HCT116 (cell line): ENCODE measurements around the gene ZEB1. TPM values are rescaled to one million over a fixed set of nuclear protein-coding genes. Genes with fewer than 3 reads are reported as not detected.

ENCODE experiments used
- ATAC-seq: fragments of 200-7000 bp; cut with Tn5 transposase; 2 replicates; pipeline ENCODE4 v1.9.1; 2020; ENCODE audit warnings: mild to moderate bottlenecking, moderate library complexity
- BruUV-seq: library from RNA; stranded (reverse); fragments of 400-500 nt; replicated peaks from 2 replicates; lab custom pipeline; 2021; lab: Mats Ljungman, UMichigan
- CTCF ChIA-PET: fragments of 300-600 bp; sonication (Branson Sonifier 250); formaldehyde crosslinking; loops from one replicate; lab custom pipeline; 2021; ENCODE audit warnings: antibody characterized with exemption; lab: Charles Lee
- POLR2A ChIA-PET: fragments of 300-600, 350-600 bp; sonication (Branson Sonifier 250); formaldehyde crosslinking; loops from one replicate; lab custom pipeline; 2021; ENCODE audit warnings: antibody characterized with exemption; lab: Charles Lee
- RAD21 ChIA-PET, 2 experiments: fragments of 300-600 bp; sonication (Branson Sonifier 250); formaldehyde crosslinking; loops; one replicate each; lab custom pipeline; 2023; ENCODE audit warnings: low total read pairs in 2 of 2; ENCODE audit not compliant: uncharacterized antibody in 2 of 2, unreplicated experiment in 2 of 2, low non-redundant PET in 1 of 2; lab: Charles Lee
- DNase-seq: peaks from one replicate; pipeline ENCODE4 v3.0.0-alpha.2; 2010; ENCODE audit warnings: low read depth, low spot score
- H2AFZ ChIP-seq: fragments of 200-600 bp; shearing (Covaris generic), sonication (generic); 2 replicates; pipeline ENCODE4 v1.6.1; 2017; ENCODE audit warnings: low read depth, mixed run types, mixed read lengths, antibody characterized with exemption, low read length; ENCODE audit not compliant: poor library complexity, severe bottlenecking
- H3K27ac ChIP-seq: 2 replicates; pipeline ENCODE4 v1.5.1; 2012; ENCODE audit warnings: low read depth, low read length
- H3K27me3 ChIP-seq: fragments of 200-600 bp; sonication (generic); 2 replicates; pipeline ENCODE4 v1.6.1; 2016; ENCODE audit warnings: mixed run types, low read length, mixed read lengths; ENCODE audit not compliant: insufficient read depth
- H3K36me3 ChIP-seq, 2 experiments: fragments of 200-500 bp in 1 of 2; fragments of 200-600 bp in 1 of 2; sonication (Bioruptor generic) in 1 of 2; sonication (generic) in 1 of 2; 2 replicates each; pipeline versions ENCODE4 v1.5.1 to v1.6.1; 2014 to 2016; ENCODE audit warnings: low read length in 2 of 2, inconsistent platforms in 1 of 2, mixed read lengths in 1 of 2, mixed run types in 1 of 2; ENCODE audit not compliant: insufficient read depth in 2 of 2, control insufficient read depth in 1 of 2
- H3K4me1 ChIP-seq, 2 experiments: fragments of 200-600 bp in 1 of 2; sonication (generic) in 1 of 2; 2 replicates each; pipeline versions ENCODE4 v1.5.1 to v1.6.1; 2012 to 2017; ENCODE audit warnings: low read length in 2 of 2, inconsistent platforms in 1 of 2, mild to moderate bottlenecking in 1 of 2, mixed read lengths in 1 of 2, mixed run types in 1 of 2, moderate library complexity in 1 of 2; ENCODE audit not compliant: insufficient read depth in 2 of 2, control insufficient read depth in 1 of 2
- H3K4me2 ChIP-seq: fragments of 200-600 bp; sonication (generic); 2 replicates; pipeline ENCODE4 v1.6.1; 2017; ENCODE audit warnings: mixed run types, low read length, mixed read lengths
- H3K4me3 ChIP-seq, 2 experiments: fragments of 200-600 bp in 1 of 2; sonication (generic) in 1 of 2; replicated peaks in 1 of 2; 2 replicates each; pipeline ENCODE4 v1.5.1; 2011 to 2016; ENCODE audit warnings: low read length in 2 of 2, control low read depth in 1 of 2, low read depth in 1 of 2, mild to moderate bottlenecking in 1 of 2, mixed read lengths in 1 of 2, mixed run types in 1 of 2
- H3K79me2 ChIP-seq: fragments of 200-600 bp; sonication (generic); 2 replicates; pipeline ENCODE4 v1.6.1; 2017; ENCODE audit warnings: mild to moderate bottlenecking, mixed run types, low read length, moderate library complexity, mixed read lengths; ENCODE audit not compliant: insufficient read depth
- H3K9ac ChIP-seq: fragments of 200-600 bp; sonication (generic); 2 replicates; pipeline ENCODE4 v1.6.1; 2016; ENCODE audit warnings: low read length, mixed read lengths
- H3K9me2 ChIP-seq: fragments of 200-600 bp; sonication (generic), shearing (Covaris generic); 2 replicates; pipeline ENCODE4 v1.6.1; 2017; ENCODE audit warnings: mixed run types, mild to moderate bottlenecking, moderate library complexity; ENCODE audit not compliant: insufficient read depth
- H3K9me3 ChIP-seq, 2 experiments: fragments of 200-500 bp in 1 of 2; fragments of 200-600 bp in 1 of 2; sonication (Bioruptor generic) in 1 of 2; sonication (generic) in 1 of 2; 2 replicates each; pipeline ENCODE4 v1.6.1; 2014 to 2017; ENCODE audit warnings: low read length in 2 of 2, mixed read lengths in 2 of 2, inconsistent platforms in 1 of 2, low read depth in 1 of 2, mild to moderate bottlenecking in 1 of 2, mixed run types in 1 of 2, moderate library complexity in 1 of 2; ENCODE audit not compliant: control insufficient read depth in 1 of 2, insufficient read depth in 1 of 2
- H4K20me1 ChIP-seq: fragments of 200-600 bp; sonication (generic), shearing (Covaris generic); 2 replicates; pipeline ENCODE4 v1.6.1; 2017; ENCODE audit warnings: mixed run types, mild to moderate bottlenecking, moderate library complexity; ENCODE audit not compliant: insufficient read depth
- CEBPB ChIP-seq: IDR thresholded peaks from 2 replicates; pipeline ENCODE4 v1.6.1; 2012; ENCODE audit warnings: low read depth
- CTCF ChIP-seq, 3 experiments: fragments of 200-600 bp in 1 of 3; sonication (generic) in 1 of 3; IDR thresholded peaks in 2 of 3; conservative IDR thresholded peaks in 1 of 3; 2 replicates each; pipeline ENCODE4 v1.5.1; 2012 to 2017; ENCODE audit warnings: low read depth in 2 of 3, low read length in 2 of 3, antibody characterized with exemption in 1 of 3, borderline replicate concordance in 1 of 3, control low read depth in 1 of 3, mild to moderate bottlenecking in 1 of 3, mixed read lengths in 1 of 3, mixed run types in 1 of 3, moderate library complexity in 1 of 3; ENCODE audit not compliant: insufficient read depth in 1 of 3
- EGR1 ChIP-seq: IDR thresholded peaks from 2 replicates; pipeline ENCODE4 v1.6.1; 2012; ENCODE audit warnings: low read depth
- ELF1 ChIP-seq: IDR thresholded peaks from 2 replicates; pipeline ENCODE4 v1.6.1; 2012; ENCODE audit warnings: low read depth, borderline replicate concordance
- EZH2phosphoT487 ChIP-seq: fragments of 200-600 bp; IDR thresholded peaks from 2 replicates; pipeline ENCODE4 v1.6.1; 2018; ENCODE audit warnings: antibody characterized with exemption, borderline replicate concordance
- RAD21 ChIP-seq: IDR thresholded peaks from 2 replicates; pipeline ENCODE4 v1.6.1; 2012; ENCODE audit warnings: low read depth, mild to moderate bottlenecking
- REST ChIP-seq: IDR thresholded peaks from 2 replicates; pipeline ENCODE4 v1.6.1; 2012; ENCODE audit warnings: low read depth
- SP1 ChIP-seq: IDR thresholded peaks from 2 replicates; pipeline ENCODE4 v1.6.1; 2012; ENCODE audit warnings: low read depth
- TCF7L2 ChIP-seq: IDR thresholded peaks from 2 replicates; pipeline ENCODE4 v1.7.0; 2011; ENCODE audit warnings: borderline replicate concordance, inconsistent platforms; ENCODE audit not compliant: insufficient read depth, insufficient read length; ENCODE audit errors: extremely low read depth
- YY1 ChIP-seq: IDR thresholded peaks from 2 replicates; pipeline ENCODE4 v1.6.1; 2011; ENCODE audit warnings: low read length, low read depth, moderate library complexity, mild to moderate bottlenecking; ENCODE audit not compliant: insufficient replicate concordance; ENCODE audit errors: extremely low read depth
- ZNF274 ChIP-seq: fragments of 200-500 bp; sonication (Bioruptor generic); IDR thresholded peaks from 2 replicates; pipeline ENCODE4 v1.6.1; 2014; ENCODE audit warnings: mild to moderate bottlenecking, low read depth, low read length, inconsistent platforms
- intact Hi-C: fragments of 100-400 bp; cut with micrococcal nuclease; formaldehyde crosslinking; loops from 2 replicates; pipeline ENCODE4 v1.10.0; 2022
- total RNA-seq: library from RNA; stranded (reverse); gene quantifications from one replicate; pipeline ENCODE4 v1.2.1, GENCODE V29; 2021; ENCODE audit not compliant: unreplicated experiment
- TF ChIP-seq, protein P1 (sequence below): IDR thresholded peaks from 2 replicates; pipeline ENCODE4 v1.6.1; 2011; ENCODE audit warnings: mild to moderate bottlenecking, low read length, moderate library complexity; ENCODE audit not compliant: insufficient replicate concordance; ENCODE audit errors: extremely low read depth

The ZEB1 gene
- total RNA-seq, 1 experiment from 2014 or later: 3.4 TPM

DNA sequence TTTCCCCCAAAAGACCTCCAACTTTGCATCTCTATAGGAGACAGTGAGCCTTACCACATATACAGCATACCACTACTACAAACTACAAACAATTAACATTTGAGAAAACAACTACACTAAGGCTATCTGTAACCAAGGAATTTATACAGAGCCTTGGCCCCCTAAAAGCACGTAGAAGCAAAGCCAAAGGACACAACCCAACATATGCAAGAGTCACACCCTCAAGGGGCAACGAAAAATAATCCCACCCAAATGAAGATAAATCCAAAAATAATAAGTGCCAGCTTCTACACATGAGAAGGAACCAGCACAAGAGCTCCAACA lies 149.5 kb downstream of the ZEB1 start:
- H3K9ac ChIP-seq: no peak overlapping the region
- no peak for TF ChIP-seq REST
- no peak for TF ChIP-seq EZH2phosphoT487
- no peak for TF ChIP-seq ZNF274
- TF ChIP-seq RAD21: no peak
- TF ChIP-seq YY1: no peak
- no peaks in the 10 kb centered on the region for H3K4me1 ChIP-seq
- DNase-seq (no peak), ATAC-seq (no peak)
- H2AFZ ChIP-seq: no peak overlapping the region
- no peak overlapping the region for H3K27ac ChIP-seq
- no peak overlapping the region for H3K4me2 ChIP-seq
- H3K27me3 ChIP-seq: no peaks in the 10 kb centered on the region
- no peaks in the 10 kb centered on the region for H4K20me1 ChIP-seq
- H3K79me2 ChIP-seq: no peaks in the 10 kb centered on the region
- no peaks in the 10 kb centered on the region for H3K9me2 ChIP-seq
- peaks cover 0 to 6% of the 10 kb centered on the region in 2 experiments; a peak in 1 of 4 replicates for H3K9me3 ChIP-seq
- intact Hi-C loops: loop anchor here (5.0 to 10.0 kb wide), 2 partner anchors 716 to 744 kb away; no protein-coding TSS in a partner anchor
- RAD21 ChIA-PET: interaction anchor here in 1 of 2 experiments (1.7 kb wide), 1 partner anchor 385 kb away, joined by 4 read pairs; no protein-coding TSS in a partner anchor
- POLR2A ChIA-PET: no interaction called here
- H3K4me3 ChIP-seq: no peak overlapping the region
- no peaks in the 10 kb centered on the region for H3K36me3 ChIP-seq
- CTCF ChIA-PET: interaction anchor here (0.5 to 2.1 kb wide), 9 partner anchors 9 to 716 kb away, joined by 3 to 13 read pairs (median 4); partner anchors contain the start of gene ZNF438
- no TSS peak for BruUV-seq

DNA sequence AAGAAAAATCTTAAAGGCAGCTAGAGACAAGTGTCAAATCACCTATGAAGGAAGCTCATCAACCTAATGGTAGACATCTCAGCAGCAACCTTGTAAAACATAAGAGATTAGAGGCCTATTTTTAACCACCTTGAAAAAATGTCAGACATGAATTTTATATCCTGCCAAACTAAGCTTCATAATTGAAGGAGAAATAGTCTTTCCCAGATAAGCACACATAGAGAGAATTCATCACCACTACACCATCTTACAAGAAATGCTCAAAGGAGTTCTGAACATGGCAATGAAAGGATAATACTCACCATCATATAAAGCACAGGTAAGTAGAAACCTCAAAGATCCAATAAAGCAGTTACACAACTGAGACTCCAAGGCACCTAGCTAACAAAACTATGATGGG lies 156.5 kb downstream of the ZEB1 start:
- no peaks in the 10 kb centered on the region for H3K9me2 ChIP-seq
- intact Hi-C loops: no loop called here
- H3K9me3 ChIP-seq: 0 out of 4 replicates have a peak, but pooled peaks cover 0 to 2% of the 10 kb centered on the region in 2 experiments
- no peak overlapping the region for H3K9ac ChIP-seq
- no peak overlapping the region for H2AFZ ChIP-seq
- no peaks in the 10 kb centered on the region for H3K79me2 ChIP-seq
- H3K27me3 ChIP-seq: no peaks in the 10 kb centered on the region
- H3K36me3 ChIP-seq: no peaks in the 10 kb centered on the region
- no peak for ATAC-seq
- no peak for DNase-seq
- ChIA-PET RAD21 (no interaction called here), CTCF (no interaction called here), POLR2A (no interaction called here)
- no peak overlapping the region for H3K4me2 ChIP-seq
- no peak overlapping the region for H3K4me3 ChIP-seq
- H3K4me1 ChIP-seq: no peaks in the 10 kb centered on the region
- no peak overlapping the region for H3K27ac ChIP-seq
- no peaks in the 10 kb centered on the region for H4K20me1 ChIP-seq
- BruUV-seq: no TSS peak
- TF ChIP-seq CEBPB (no peak), EZH2phosphoT487 (no peak), ELF1 (no peak), TCF7L2 (no peak), CTCF (IDR thresholded peaks at IDR 0.05 in 2 of 3, conservative IDR thresholded peaks at IDR 0.05 in 1 of 3; ENCODE audit: borderline replicate concordance in 1 of 3, insufficient read depth in 1 of 3, low read depth in 2 of 3, low read length in 2 of 3) (no peak), SP1 (no peak), EGR1 (no peak)
- TF ChIP-seq, protein P1, sequence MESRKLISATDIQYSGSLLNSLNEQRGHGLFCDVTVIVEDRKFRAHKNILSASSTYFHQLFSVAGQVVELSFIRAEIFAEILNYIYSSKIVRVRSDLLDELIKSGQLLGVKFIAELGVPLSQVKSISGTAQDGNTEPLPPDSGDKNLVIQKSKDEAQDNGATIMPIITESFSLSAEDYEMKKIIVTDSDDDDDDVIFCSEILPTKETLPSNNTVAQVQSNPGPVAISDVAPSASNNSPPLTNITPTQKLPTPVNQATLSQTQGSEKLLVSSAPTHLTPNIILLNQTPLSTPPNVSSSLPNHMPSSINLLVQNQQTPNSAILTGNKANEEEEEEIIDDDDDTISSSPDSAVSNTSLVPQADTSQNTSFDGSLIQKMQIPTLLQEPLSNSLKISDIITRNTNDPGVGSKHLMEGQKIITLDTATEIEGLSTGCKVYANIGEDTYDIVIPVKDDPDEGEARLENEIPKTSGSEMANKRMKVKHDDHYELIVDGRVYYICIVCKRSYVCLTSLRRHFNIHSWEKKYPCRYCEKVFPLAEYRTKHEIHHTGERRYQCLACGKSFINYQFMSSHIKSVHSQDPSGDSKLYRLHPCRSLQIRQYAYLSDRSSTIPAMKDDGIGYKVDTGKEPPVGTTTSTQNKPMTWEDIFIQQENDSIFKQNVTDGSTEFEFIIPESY: no peak
